Trophoblast cell (in vitro differentiated cells and primary cell): Measurements from ENCODE around the gene GDF7.

ENCODE experiments used
- DNase-seq, 2 donors: peaks; one replicate each; pipeline ENCODE4 v3.0.0-alpha.2; 2016
- H2AFZ ChIP-seq: 2 replicates; pipeline ENCODE4 v1.6.1; 2013; ENCODE audit warnings: low read length, moderate library complexity, mild to moderate bottlenecking; ENCODE audit not compliant: insufficient read depth, poor library complexity
- H2AK5ac ChIP-seq: 2 replicates; pipeline ENCODE4 v1.6.1; 2013; ENCODE audit warnings: mild to moderate bottlenecking, low read length
- H2BK120ac ChIP-seq: 2 replicates; pipeline ENCODE4 v1.6.1; 2013; ENCODE audit warnings: low read length, mild to moderate bottlenecking, moderate library complexity; ENCODE audit not compliant: insufficient read depth, poor library complexity
- H2BK12ac ChIP-seq: 2 replicates; pipeline ENCODE4 v1.6.1; 2013; ENCODE audit warnings: mild to moderate bottlenecking, low read length, moderate library complexity
- H2BK5ac ChIP-seq: 2 replicates; pipeline ENCODE4 v1.6.1; 2013; ENCODE audit warnings: low read length, low read depth, moderate library complexity, mild to moderate bottlenecking; ENCODE audit not compliant: poor library complexity
- H3K14ac ChIP-seq: 2 replicates; pipeline ENCODE4 v1.6.1; 2013; ENCODE audit warnings: mild to moderate bottlenecking, low read length
- H3K18ac ChIP-seq: 2 replicates; pipeline ENCODE4 v1.6.1; 2013; ENCODE audit warnings: mild to moderate bottlenecking, low read length
- H3K23ac ChIP-seq: 2 replicates; pipeline ENCODE4 v1.6.1; 2013; ENCODE audit warnings: low read length
- H3K27ac ChIP-seq: 2 replicates; pipeline ENCODE4 v1.5.1; 2013; ENCODE audit warnings: low read depth, mild to moderate bottlenecking, inconsistent platforms, low read length, moderate library complexity
- H3K27me3 ChIP-seq: 2 replicates; pipeline ENCODE4 v1.6.1; 2013; ENCODE audit warnings: inconsistent platforms, mild to moderate bottlenecking, low read length, moderate library complexity; ENCODE audit not compliant: insufficient read depth
- H3K36me3 ChIP-seq, 2 experiments: 1 replicate in 1 of 2; 2 replicates in 1 of 2; pipeline ENCODE4 v1.6.1; 2013; ENCODE audit warnings: low read length in 2 of 2, mild to moderate bottlenecking in 2 of 2, moderate library complexity in 1 of 2; ENCODE audit not compliant: insufficient read depth in 2 of 2, control insufficient read depth in 1 of 2
- H3K4ac ChIP-seq: 2 replicates; pipeline ENCODE4 v1.6.1; 2013; ENCODE audit warnings: low read depth, mild to moderate bottlenecking, low read length, moderate library complexity
- H3K4me1 ChIP-seq, 2 experiments: 1 replicate in 1 of 2; 2 replicates in 1 of 2; pipeline ENCODE4 v1.6.1; 2013; ENCODE audit warnings: low read length in 2 of 2, mild to moderate bottlenecking in 2 of 2, moderate library complexity in 1 of 2; ENCODE audit not compliant: insufficient read depth in 2 of 2, control insufficient read depth in 1 of 2
- H3K4me2 ChIP-seq: 2 replicates; pipeline ENCODE4 v1.6.1; 2013; ENCODE audit warnings: inconsistent platforms, mild to moderate bottlenecking, low read length, moderate library complexity
- H3K4me3 ChIP-seq: 2 replicates; pipeline ENCODE4 v1.5.1; 2013; ENCODE audit warnings: mild to moderate bottlenecking, low read depth, low read length, inconsistent platforms
- H3K79me1 ChIP-seq: one replicate; pipeline ENCODE4 v1.6.1; 2013; ENCODE audit warnings: low read length
- H3K79me2 ChIP-seq: 2 replicates; pipeline ENCODE4 v1.6.1; 2013; ENCODE audit warnings: low read length, mild to moderate bottlenecking; ENCODE audit not compliant: control insufficient read depth, insufficient read depth, poor library complexity
- H3K9ac ChIP-seq: 2 replicates; pipeline ENCODE4 v1.6.1; 2013; ENCODE audit warnings: mild to moderate bottlenecking, low read length
- H3K9me3 ChIP-seq: 2 replicates; pipeline ENCODE4 v1.6.1; 2013; ENCODE audit warnings: low read depth, mild to moderate bottlenecking, control low read depth, inconsistent platforms, low read length; ENCODE audit not compliant: insufficient read depth
- H4K12ac ChIP-seq: 2 replicates; pipeline ENCODE4 v1.6.1; 2013; ENCODE audit warnings: low read depth, mild to moderate bottlenecking, low read length, moderate library complexity
- H4K8ac ChIP-seq: 2 replicates; pipeline ENCODE4 v1.6.1; 2013; ENCODE audit warnings: low read depth, mild to moderate bottlenecking, low read length, moderate library complexity
- H4K91ac ChIP-seq: one replicate; pipeline ENCODE4 v1.6.1; 2013; ENCODE audit warnings: low read depth, mild to moderate bottlenecking, low read length, moderate library complexity
- WGBS: extraction: QIAGEN DNeasy Blood & Tissue Kit; methylation state at CpG from one replicate; pipeline ENCODE4 v1.1.7; 2013; ENCODE audit warnings: missing lambda C conversion rate; ENCODE audit not compliant: insufficient read length, insufficient coverage; ENCODE audit errors: extremely low coverage; 5-methylcytosine and 5-hydroxymethylcytosine counted together

Gene GDF7

GRCh38 chr2:20697322-20697934 lies 30.5 kb downstream of the GDF7 start:
- WGBS, result no CpG with 5 or more reads among the region's 2 CpGs
- Histone ChIP-seq H2AK5ac (no peak overlapping the region), H2AFZ (no peak overlapping the region), H2BK5ac (no peak overlapping the region), H4K12ac (no peak overlapping the region), H3K27ac (no peak overlapping the region), H3K23ac (no peak overlapping the region), H3K27me3 (no peaks in the 10 kb centered on the region), H3K9ac (no peak overlapping the region), H3K14ac (no peak overlapping the region), H3K4me1 (no peaks in the 10 kb centered on the region), H4K91ac (no peak overlapping the region), H3K36me3 (no peaks in the 10 kb centered on the region), H3K4ac (no peak overlapping the region), H3K9me3 (no peaks in the 10 kb centered on the region), H3K18ac (no peak overlapping the region), H2BK12ac (no peak overlapping the region), H3K4me2 (no peak overlapping the region), H3K79me2 (no peaks in the 10 kb centered on the region), H2BK120ac (no peak overlapping the region), H3K79me1 (no peaks in the 10 kb centered on the region), H4K8ac (no peak overlapping the region), H3K4me3 (no peak overlapping the region)
- DNase-seq, result no peak

DNA sequence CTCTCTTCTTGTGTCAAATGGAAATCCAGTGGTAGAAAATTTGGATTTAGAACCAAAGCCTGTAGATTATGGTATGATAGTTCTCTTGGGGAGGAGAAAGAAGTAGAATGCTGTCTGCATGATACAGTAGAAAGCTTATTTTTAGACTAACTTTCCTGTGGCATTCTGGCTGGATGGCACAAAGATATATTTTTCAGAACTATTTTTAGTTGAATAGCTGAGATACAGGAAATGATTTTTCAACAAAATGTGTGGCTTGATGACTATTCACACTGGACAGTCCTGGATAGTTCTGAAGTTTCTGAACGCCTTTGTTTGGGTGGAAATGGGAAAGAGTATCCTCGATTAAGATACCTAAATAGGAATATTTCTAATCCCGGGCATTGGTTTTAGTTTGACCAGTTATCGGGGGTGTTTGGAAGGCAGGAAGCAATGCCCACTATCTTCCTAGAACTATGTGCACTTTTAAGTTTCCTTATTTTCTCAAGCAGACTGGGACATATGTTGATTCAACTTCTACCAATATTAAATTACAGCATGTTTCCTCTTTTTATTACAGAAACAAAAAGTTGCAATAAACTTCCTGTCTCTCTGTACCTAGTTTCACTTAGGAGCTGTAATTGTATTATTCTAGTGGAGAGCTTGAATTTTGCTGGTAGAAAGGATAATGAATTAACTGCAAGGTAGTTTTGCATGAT lies 32.1 kb downstream of the GDF7 start:
- no peaks in the 10 kb centered on the region for H3K36me3 ChIP-seq
- H4K91ac ChIP-seq, result no peak overlapping the region
- no peak overlapping the region for H2BK5ac ChIP-seq
- no peak overlapping the region for H4K8ac ChIP-seq
- no peaks in the 10 kb centered on the region for H3K9me3 ChIP-seq
- H3K79me1 ChIP-seq, result no peaks in the 10 kb centered on the region
- no peak overlapping the region for H3K23ac ChIP-seq
- no peak overlapping the region for H3K14ac ChIP-seq
- H3K4me3 ChIP-seq, result no peak overlapping the region
- H2AFZ ChIP-seq, result no peak overlapping the region
- H3K4me1 ChIP-seq, result no peaks in the 10 kb centered on the region
- H3K27ac ChIP-seq, result no peak overlapping the region
- no peaks in the 10 kb centered on the region for H3K79me2 ChIP-seq
- no peak for DNase-seq
- no peak overlapping the region for H3K4ac ChIP-seq
- H4K12ac ChIP-seq, result no peak overlapping the region
- H3K27me3 ChIP-seq, result no peaks in the 10 kb centered on the region
- H3K18ac ChIP-seq, result no peak overlapping the region
- H2BK120ac ChIP-seq, result no peak overlapping the region
- H2BK12ac ChIP-seq, result no peak overlapping the region
- no peak overlapping the region for H2AK5ac ChIP-seq
- no peak overlapping the region for H3K9ac ChIP-seq
- no CpG with 5 or more reads among the region's 4 CpGs for WGBS
- no peak overlapping the region for H3K4me2 ChIP-seq

DNA sequence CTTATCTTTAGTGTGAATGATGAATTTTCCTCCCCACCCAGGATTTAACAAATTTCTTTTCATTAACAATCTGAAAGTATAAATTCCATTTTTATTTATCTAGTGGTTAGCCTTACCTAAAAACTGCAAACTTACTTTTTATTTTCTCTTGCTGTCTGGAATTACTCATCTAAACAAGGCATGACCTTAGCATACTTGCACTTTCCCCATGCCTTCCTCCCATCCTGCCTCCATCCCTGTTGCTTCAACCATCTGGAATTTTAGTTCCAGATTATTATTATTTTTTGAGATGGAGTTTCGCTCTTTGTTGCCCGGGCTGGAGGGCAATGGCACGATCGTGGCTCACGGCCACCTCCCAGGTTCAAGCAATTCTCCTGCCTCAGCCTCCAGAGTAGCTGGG lies 35.6 kb downstream of the GDF7 start:
- Histone ChIP-seq H3K23ac (no peak overlapping the region), H3K27me3 (no peaks in the 10 kb centered on the region), H3K4me1 (no peaks in the 10 kb centered on the region), H3K4ac (no peak overlapping the region), H2AK5ac (no peak overlapping the region), H3K18ac (no peak overlapping the region), H3K27ac (no peak overlapping the region), H4K8ac (no peak overlapping the region), H3K4me2 (no peak overlapping the region), H3K4me3 (no peak overlapping the region), H2BK12ac (no peak overlapping the region), H4K12ac (no peak overlapping the region), H3K79me1 (no peaks in the 10 kb centered on the region), H3K36me3 (no peaks in the 10 kb centered on the region), H3K79me2 (no peaks in the 10 kb centered on the region), H3K14ac (no peak overlapping the region), H2AFZ (no peak overlapping the region), H4K91ac (no peak overlapping the region), H3K9ac (no peak overlapping the region), H2BK120ac (no peak overlapping the region), H3K9me3 (peaks cover 2% of the 10 kb centered on the region), H2BK5ac (no peak overlapping the region)
- no peak for DNase-seq
- WGBS, result no CpG with 5 or more reads among the region's 5 CpGs

GRCh38 chr2:20704886-20705285 lies 37.9 kb downstream of the GDF7 start:
- H3K4ac ChIP-seq, result no peak overlapping the region
- H2AFZ ChIP-seq, result no peak overlapping the region
- no peaks in the 10 kb centered on the region for H3K79me1 ChIP-seq
- H3K14ac ChIP-seq, result no peak overlapping the region
- H4K12ac ChIP-seq, result no peak overlapping the region
- H3K9me3 ChIP-seq, result peaks cover 2% of the 10 kb centered on the region
- no peak overlapping the region for H3K4me3 ChIP-seq
- H4K91ac ChIP-seq, result no peak overlapping the region
- no peak overlapping the region for H2AK5ac ChIP-seq
- H3K4me1 ChIP-seq, result no peaks in the 10 kb centered on the region
- no peak overlapping the region for H3K27ac ChIP-seq
- H3K27me3 ChIP-seq, result no peaks in the 10 kb centered on the region
- no peak overlapping the region for H3K4me2 ChIP-seq
- no peaks in the 10 kb centered on the region for H3K79me2 ChIP-seq
- no peak overlapping the region for H2BK12ac ChIP-seq
- no peak overlapping the region for H2BK5ac ChIP-seq
- no peak overlapping the region for H3K23ac ChIP-seq
- no peak overlapping the region for H2BK120ac ChIP-seq
- no peak overlapping the region for H3K9ac ChIP-seq
- H4K8ac ChIP-seq, result no peak overlapping the region
- no peaks in the 10 kb centered on the region for H3K36me3 ChIP-seq
- DNase-seq, result no peak
- H3K18ac ChIP-seq, result no peak overlapping the region
- no CpG with 5 or more reads among the region's 1 CpG for WGBS
